Gastroesophageal sphincter (tissue), 4 donors: ENCODE results near the gene EML4. TPM values are rescaled to one million over a fixed set of nuclear protein-coding genes. Genes with fewer than 3 reads are reported as not detected.

Experiments used
- ATAC-seq: fragments of 150-250 bp; one replicate; pipeline ENCODE4 v1.9.1; 2016; ENCODE audit warnings: mild to moderate bottlenecking, moderate library complexity
- H3K27ac ChIP-seq, 4 donors: fragments of 200-600 bp; sonication (generic) in 3 of 4; 1 replicate in 3 of 4; 2 replicates in 1 of 4; pipeline ENCODE4 v1.5.1; 2016 to 2019
- H3K27me3 ChIP-seq: fragments of 200-600 bp; sonication (generic); one replicate; pipeline ENCODE4 v1.5.1; 2019
- H3K36me3 ChIP-seq, 2 donors: fragments of 200-600 bp; sonication (generic); one replicate each; pipeline ENCODE4 v1.5.1; 2019; ENCODE audit warnings: control low read depth in 1 of 2
- H3K4me1 ChIP-seq, 3 donors: fragments of 200-600 bp; sonication (generic); 1 replicate in 2 of 3; 2 replicates in 1 of 3; pipeline ENCODE4 v1.5.1; 2016 to 2019; ENCODE audit warnings: control low read depth in 2 of 3
- H3K4me3 ChIP-seq, 2 donors: fragments of 200-600 bp; sonication (generic); one replicate each; pipeline ENCODE4 v1.5.1; 2019; ENCODE audit warnings: mild to moderate bottlenecking in 1 of 2, moderate library complexity in 1 of 2
- H3K9me3 ChIP-seq, 3 donors: fragments of 200-600 bp; sonication (generic); one replicate each; pipeline ENCODE4 v1.5.1; 2017 to 2019; ENCODE audit warnings: control low read depth in 2 of 3
- EP300 ChIP-seq: sonication (generic); formaldehyde crosslinking; IDR thresholded peaks from one replicate; pipeline ENCODE4 v1.6.1; 2017; ENCODE audit warnings: antibody characterized with exemption, mild to moderate bottlenecking
- POLR2A ChIP-seq, 2 donors: fragments of 450-650 bp; IDR thresholded peaks; one replicate each; pipeline ENCODE4 v1.6.1; 2017; ENCODE audit warnings: antibody characterized with exemption in 2 of 2, mild to moderate bottlenecking in 2 of 2, moderate library complexity in 1 of 2
- POLR2AphosphoS5 ChIP-seq: sonication (generic); formaldehyde crosslinking; IDR thresholded peaks from one replicate; pipeline ENCODE4 v1.6.1; 2017; ENCODE audit warnings: antibody characterized with exemption
- WGBS, 2 donors: methylation state at CpG; one replicate each; pipeline ENCODE4 v1.1.5; 2018; ENCODE audit warnings: low coverage in 1 of 2; 5-methylcytosine and 5-hydroxymethylcytosine counted together
- total RNA-seq, 4 donors: library from RNA; depleted of rRNA; stranded (reverse); fragments of >200 nt; gene quantifications; one replicate each; pipeline ENCODE4 v1.1.0, GENCODE V29; 2016
- TF ChIP-seq, protein P1 (sequence below), 4 experiments: fragments of 200-600 bp in 2 of 4; fragments of 450-650 bp in 2 of 4; sonication (generic) in 1 of 4; IDR thresholded peaks; one replicate each; pipeline ENCODE4 v1.5.1; 2017 to 2019; ENCODE audit warnings: antibody characterized with exemption in 4 of 4, mild to moderate bottlenecking in 2 of 4, moderate library complexity in 2 of 4

Gene EML4
- total RNA-seq, 4 donors from 2014 or later: 18.5 to 31.4 (median 23.7) TPM

DNA sequence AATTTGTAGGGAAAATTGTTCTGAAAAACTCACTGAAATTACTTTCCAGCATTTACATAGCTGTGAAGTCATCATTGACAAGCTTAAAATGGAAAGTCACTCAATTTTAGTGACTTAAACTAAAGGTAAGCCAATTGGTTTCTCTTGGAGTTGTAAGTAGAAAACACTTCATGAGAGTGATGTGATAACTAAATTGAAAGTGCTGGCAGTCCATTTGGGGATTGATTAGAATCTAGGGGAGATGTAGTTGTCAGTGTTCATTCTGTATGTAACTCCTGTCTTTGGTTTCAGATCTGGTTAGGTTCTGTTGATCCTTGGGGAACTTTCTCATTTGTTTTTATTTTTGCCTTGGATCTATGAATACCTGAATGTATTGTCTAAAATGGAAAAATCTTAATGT lies 138.0 kb downstream of the EML4 start:
- Histone ChIP-seq H3K4me1 (no peaks in the 10 kb centered on the region), H3K27ac (no peak overlapping the region), H3K4me3 (no peak overlapping the region), H3K36me3 (peaks cover 0 to 52% of the 10 kb centered on the region in 2 donors), H3K9me3 (no peaks in the 10 kb centered on the region), H3K27me3 (no peaks in the 10 kb centered on the region)
- TF ChIP-seq, protein P1, sequence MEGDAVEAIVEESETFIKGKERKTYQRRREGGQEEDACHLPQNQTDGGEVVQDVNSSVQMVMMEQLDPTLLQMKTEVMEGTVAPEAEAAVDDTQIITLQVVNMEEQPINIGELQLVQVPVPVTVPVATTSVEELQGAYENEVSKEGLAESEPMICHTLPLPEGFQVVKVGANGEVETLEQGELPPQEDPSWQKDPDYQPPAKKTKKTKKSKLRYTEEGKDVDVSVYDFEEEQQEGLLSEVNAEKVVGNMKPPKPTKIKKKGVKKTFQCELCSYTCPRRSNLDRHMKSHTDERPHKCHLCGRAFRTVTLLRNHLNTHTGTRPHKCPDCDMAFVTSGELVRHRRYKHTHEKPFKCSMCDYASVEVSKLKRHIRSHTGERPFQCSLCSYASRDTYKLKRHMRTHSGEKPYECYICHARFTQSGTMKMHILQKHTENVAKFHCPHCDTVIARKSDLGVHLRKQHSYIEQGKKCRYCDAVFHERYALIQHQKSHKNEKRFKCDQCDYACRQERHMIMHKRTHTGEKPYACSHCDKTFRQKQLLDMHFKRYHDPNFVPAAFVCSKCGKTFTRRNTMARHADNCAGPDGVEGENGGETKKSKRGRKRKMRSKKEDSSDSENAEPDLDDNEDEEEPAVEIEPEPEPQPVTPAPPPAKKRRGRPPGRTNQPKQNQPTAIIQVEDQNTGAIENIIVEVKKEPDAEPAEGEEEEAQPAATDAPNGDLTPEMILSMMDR (IDR thresholded peaks at IDR 0.05): no peak
- TF ChIP-seq POLR2A (IDR thresholded peaks at IDR 0.05) (no peak), EP300 (no peak), POLR2AphosphoS5 (no peak)
- ATAC-seq: no peak

DNA sequence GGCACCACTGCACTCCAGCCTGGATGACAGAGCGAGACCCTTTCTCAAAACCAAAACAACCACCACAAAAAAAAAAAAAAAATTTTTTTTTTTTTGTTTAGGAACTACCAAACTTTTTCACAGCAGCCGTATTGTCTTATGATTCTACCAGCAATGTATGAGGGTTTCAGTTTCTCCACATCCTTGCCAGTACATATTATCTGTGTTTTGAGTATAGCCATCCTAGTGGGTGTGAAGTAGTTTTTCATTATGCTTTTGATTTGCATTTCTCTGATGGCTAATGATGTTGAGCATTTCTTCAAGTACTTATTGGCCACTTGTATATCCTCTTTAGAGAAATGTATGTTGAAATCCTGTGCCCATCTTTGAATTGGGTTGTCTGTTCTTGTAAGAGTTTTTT lies 140.2 kb downstream of the EML4 start:
- H3K36me3 ChIP-seq: peaks cover 0 to 31% of the 10 kb centered on the region in 2 donors
- no peak for ATAC-seq
- TF ChIP-seq POLR2AphosphoS5: no peak
- TF ChIP-seq, protein P1 (IDR thresholded peaks at IDR 0.05): no peak
- no peak for TF ChIP-seq EP300
- TF ChIP-seq POLR2A (IDR thresholded peaks at IDR 0.05): no peak
- 96 to 97% methylated on average over 2 of the region's 2 CpGs for WGBS, 2 donors
- H3K4me1 ChIP-seq: no peaks in the 10 kb centered on the region
- H3K27me3 ChIP-seq: no peaks in the 10 kb centered on the region
- H3K27ac ChIP-seq: no peak overlapping the region
- no peak overlapping the region for H3K4me3 ChIP-seq
- no peaks in the 10 kb centered on the region for H3K9me3 ChIP-seq

DNA sequence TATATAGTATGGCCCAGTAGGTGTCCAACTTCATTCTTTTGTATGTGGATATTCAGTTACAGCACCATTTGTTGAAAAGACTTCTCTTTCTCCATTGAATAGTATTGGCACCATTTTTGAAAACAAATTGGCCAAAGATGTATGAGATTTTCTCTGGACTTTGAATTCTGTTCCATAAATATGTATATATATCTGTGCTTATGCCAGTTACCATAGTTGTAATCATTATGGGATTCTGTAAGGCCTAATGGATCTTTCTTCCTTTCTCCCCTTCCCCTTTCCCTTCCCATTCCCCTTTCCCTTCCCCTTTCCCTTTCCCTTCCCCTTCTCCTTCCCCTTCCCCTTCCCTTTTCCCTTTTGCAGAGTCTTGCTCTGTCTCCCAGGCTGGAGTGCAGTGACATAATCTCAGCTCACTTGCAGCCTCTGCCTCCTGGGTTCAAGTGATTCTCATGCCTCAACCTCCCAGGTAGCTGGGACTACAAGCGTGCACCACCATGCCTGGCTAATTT lies 140.9 kb downstream of the EML4 start:
- Histone ChIP-seq H3K27me3 (no peaks in the 10 kb centered on the region), H3K36me3 (peaks cover 0 to 24% of the 10 kb centered on the region in 2 donors), H3K9me3 (no peaks in the 10 kb centered on the region), H3K27ac (no peak overlapping the region), H3K4me1 (no peaks in the 10 kb centered on the region), H3K4me3 (no peak overlapping the region)
- ATAC-seq: no peak
- TF ChIP-seq, protein P1 (IDR thresholded peaks at IDR 0.05): no peak
- TF ChIP-seq POLR2A (IDR thresholded peaks at IDR 0.05) (no peak), POLR2AphosphoS5 (no peak), EP300 (no peak)
- no CpG with 5 or more reads among the region's 1 CpG for WGBS, 2 donors

DNA sequence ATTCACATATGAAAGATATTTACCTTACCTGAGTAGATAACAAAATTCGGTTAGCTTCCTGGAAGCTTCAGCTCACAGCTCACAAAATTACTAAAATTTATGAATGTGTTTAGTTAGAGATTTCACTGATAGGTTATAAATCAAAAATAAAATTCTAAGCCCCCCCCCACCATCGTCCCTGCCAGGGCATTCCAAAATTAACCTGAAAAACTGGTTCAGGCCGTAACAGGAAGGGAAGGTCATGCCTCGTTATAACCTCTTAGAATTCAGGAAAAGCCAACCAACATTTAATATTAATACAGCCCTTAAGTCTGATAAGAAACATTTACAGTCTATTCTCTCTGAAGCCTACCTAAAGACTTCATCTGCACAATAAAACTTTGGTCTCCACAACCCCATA lies 143.0 kb downstream of the EML4 start:
- no peaks in the 10 kb centered on the region for H3K4me1 ChIP-seq
- H3K27ac ChIP-seq: no peak overlapping the region
- peaks cover 0 to 33% of the 10 kb centered on the region in 2 donors for H3K36me3 ChIP-seq
- H3K27me3 ChIP-seq: no peaks in the 10 kb centered on the region
- ATAC-seq: no peak
- no peak for TF ChIP-seq EP300
- TF ChIP-seq, protein P1 (IDR thresholded peaks at IDR 0.05): no peak
- no peak for TF ChIP-seq POLR2AphosphoS5
- TF ChIP-seq POLR2A (IDR thresholded peaks at IDR 0.05): no peak
- H3K9me3 ChIP-seq: no peaks in the 10 kb centered on the region
- no peak overlapping the region for H3K4me3 ChIP-seq
- WGBS, 2 donors: 81 to 92% methylated on average over 3 to 4 of the region's 4 CpGs

DNA sequence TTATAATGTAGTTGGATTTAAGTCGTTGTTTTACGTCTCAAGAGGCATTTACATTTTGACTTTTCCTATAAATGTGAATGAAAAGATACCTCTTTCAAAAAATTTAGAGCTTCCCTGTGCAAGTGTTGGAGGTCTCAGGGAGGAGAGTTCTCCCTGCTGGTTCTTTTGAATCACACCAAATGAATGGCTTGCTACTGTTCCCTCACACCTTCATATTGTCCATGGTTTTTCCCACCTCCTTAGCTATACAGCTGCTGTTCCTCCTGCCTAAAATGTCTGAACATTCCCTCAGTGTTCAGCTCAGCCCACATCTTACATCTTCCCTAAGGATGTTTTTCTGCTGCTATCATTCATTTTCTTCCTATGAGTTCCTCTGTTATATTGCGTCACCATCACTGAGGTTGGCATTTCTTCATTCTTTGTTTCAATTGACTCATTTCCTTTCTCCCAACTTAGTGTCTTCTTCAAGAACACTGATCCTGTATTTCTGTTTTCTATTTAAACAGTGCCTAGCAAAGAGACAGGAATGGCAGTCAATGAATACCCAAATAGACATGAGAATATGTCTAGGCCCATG lies 145.8 kb downstream of the EML4 start:
- WGBS, 2 donors: 90 to 100% methylated on average over 1 to 3 of the region's 3 CpGs
- no peaks in the 10 kb centered on the region for H3K4me1 ChIP-seq
- no peaks in the 10 kb centered on the region for H3K9me3 ChIP-seq
- no peak for ATAC-seq
- TF ChIP-seq POLR2AphosphoS5 (no peak), EP300 (no peak), POLR2A (IDR thresholded peaks at IDR 0.05) (no peak)
- TF ChIP-seq, protein P1 (IDR thresholded peaks at IDR 0.05): no peak
- H3K36me3 ChIP-seq: peaks cover 0 to 30% of the 10 kb centered on the region in 2 donors
- no peaks in the 10 kb centered on the region for H3K27me3 ChIP-seq
- no peak overlapping the region for H3K27ac ChIP-seq
- no peak overlapping the region for H3K4me3 ChIP-seq
